ENCODE data around the gene TTLL11. TPM values are rescaled to one million over a fixed set of nuclear protein-coding genes. Genes with fewer than 3 reads are reported as not detected.
"Not testable (repeated sequence)": the region's sequence is repeated elsewhere in the genome, so short reads cannot be mapped to it uniquely, and the experiment has no call there.

Gene TTLL11
- total and polyA plus RNA-seq, 4 donors = 12.3 to 21.1 (median 19.1) TPM

GRCh38 chr9:122119721-122120120 lies 26.6 kb upstream of the TTLL11 start:
- H3K4me3 ChIP-seq (ENCODE audit: low read depth, low read length) = no peak overlapping the region
- no peaks in the 10 kb centered on the region for H3K36me3 ChIP-seq (ENCODE audit: control insufficient read depth, insufficient read depth, low read length)
- peaks cover 2% of the 10 kb centered on the region for H3K27me3 ChIP-seq (ENCODE audit: control insufficient read depth, insufficient read depth, low read length)
- 92% methylated on average over 4 of the region's 5 CpGs for WGBS (ENCODE audit: insufficient coverage)
- no peak for DNase-seq (ENCODE audit: low read depth in 4 of 6, low spot score in 6 of 6)
- no peaks in the 10 kb centered on the region for H3K4me1 ChIP-seq (ENCODE audit: control insufficient read depth, insufficient read depth, low read length)
- H3K9me3 ChIP-seq (ENCODE audit: control insufficient read depth, insufficient read depth, low read length) = no peaks in the 10 kb centered on the region
- no peak overlapping the region for H3K27ac ChIP-seq (ENCODE audit: low read depth, low read length)

- 92% methylated on average over 8 of the region's 13 CpGs for WGBS (ENCODE audit: insufficient coverage)
- no peak overlapping the region for H3K27ac ChIP-seq (ENCODE audit: low read depth, low read length)
- H3K27me3 ChIP-seq (ENCODE audit: control insufficient read depth, insufficient read depth, low read length) = peaks cover 2% of the 10 kb centered on the region
Observed at GRCh38 chr9:122119166-122119521, 26.0 kb upstream of the TTLL11 start.

GRCh38 chr9:122118343-122119165 lies 25.4 kb upstream of the TTLL11 start:
- 60% methylated on average over 1 of the region's 5 CpGs for WGBS (ENCODE audit: insufficient coverage)
- Histone ChIP-seq H3K4me1 (ENCODE audit: control insufficient read depth, insufficient read depth, low read length) (peaks cover 2% of the 10 kb centered on the region), H3K27me3 (ENCODE audit: control insufficient read depth, insufficient read depth, low read length) (peaks cover 2% of the 10 kb centered on the region), H3K36me3 (ENCODE audit: control insufficient read depth, insufficient read depth, low read length) (no peaks in the 10 kb centered on the region), H3K9me3 (ENCODE audit: control insufficient read depth, insufficient read depth, low read length) (no peaks in the 10 kb centered on the region), H3K27ac (ENCODE audit: low read depth, low read length) (no peak overlapping the region), H3K4me3 (ENCODE audit: low read depth, low read length) (no peak overlapping the region)
- no peak for DNase-seq (ENCODE audit: low read depth in 4 of 6, low spot score in 6 of 6)

More at GRCh38 chr9:122119166-122119521, 26.0 kb upstream of the TTLL11 start:
- H3K4me3 ChIP-seq (ENCODE audit: low read depth, low read length) = no peak overlapping the region
- no peaks in the 10 kb centered on the region for H3K9me3 ChIP-seq (ENCODE audit: control insufficient read depth, insufficient read depth, low read length)
- no peaks in the 10 kb centered on the region for H3K4me1 ChIP-seq (ENCODE audit: control insufficient read depth, insufficient read depth, low read length)
- no peak for DNase-seq (ENCODE audit: low read depth in 4 of 6, low spot score in 6 of 6)
- no peaks in the 10 kb centered on the region for H3K36me3 ChIP-seq (ENCODE audit: control insufficient read depth, insufficient read depth, low read length)

DNA sequence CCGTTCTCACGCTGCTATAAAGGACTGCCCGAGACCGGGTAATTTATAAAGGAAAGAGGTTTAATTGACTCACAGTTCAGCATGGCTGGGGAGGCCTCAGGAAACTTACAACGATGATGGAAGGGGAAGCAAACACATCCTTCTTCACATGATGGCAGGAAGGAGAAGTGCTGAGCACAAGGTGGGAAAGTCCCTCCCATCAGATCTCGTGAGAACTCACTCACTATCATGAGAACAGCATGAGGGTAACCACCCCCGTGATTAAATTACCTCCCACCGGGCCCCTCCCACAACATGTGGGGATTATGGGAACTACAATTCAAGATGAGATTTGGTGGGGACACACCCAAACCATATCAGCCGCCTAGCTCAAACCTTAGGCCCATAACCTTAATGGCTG lies 24.1 kb upstream of the TTLL11 start:
- H3K36me3 ChIP-seq (ENCODE audit: control insufficient read depth, insufficient read depth, low read length); DNase-seq (ENCODE audit: low read depth in 4 of 6, low spot score in 6 of 6); H3K9me3 ChIP-seq (ENCODE audit: control insufficient read depth, insufficient read depth, low read length); H3K27ac ChIP-seq (ENCODE audit: low read depth, low read length); H3K27me3 ChIP-seq (ENCODE audit: control insufficient read depth, insufficient read depth, low read length); H3K4me3 ChIP-seq (ENCODE audit: low read depth, low read length); H3K4me1 ChIP-seq (ENCODE audit: control insufficient read depth, insufficient read depth, low read length): not testable (repeated sequence)
- 73% methylated on average over 3 of the region's 9 CpGs for WGBS (ENCODE audit: insufficient coverage)

DNA sequence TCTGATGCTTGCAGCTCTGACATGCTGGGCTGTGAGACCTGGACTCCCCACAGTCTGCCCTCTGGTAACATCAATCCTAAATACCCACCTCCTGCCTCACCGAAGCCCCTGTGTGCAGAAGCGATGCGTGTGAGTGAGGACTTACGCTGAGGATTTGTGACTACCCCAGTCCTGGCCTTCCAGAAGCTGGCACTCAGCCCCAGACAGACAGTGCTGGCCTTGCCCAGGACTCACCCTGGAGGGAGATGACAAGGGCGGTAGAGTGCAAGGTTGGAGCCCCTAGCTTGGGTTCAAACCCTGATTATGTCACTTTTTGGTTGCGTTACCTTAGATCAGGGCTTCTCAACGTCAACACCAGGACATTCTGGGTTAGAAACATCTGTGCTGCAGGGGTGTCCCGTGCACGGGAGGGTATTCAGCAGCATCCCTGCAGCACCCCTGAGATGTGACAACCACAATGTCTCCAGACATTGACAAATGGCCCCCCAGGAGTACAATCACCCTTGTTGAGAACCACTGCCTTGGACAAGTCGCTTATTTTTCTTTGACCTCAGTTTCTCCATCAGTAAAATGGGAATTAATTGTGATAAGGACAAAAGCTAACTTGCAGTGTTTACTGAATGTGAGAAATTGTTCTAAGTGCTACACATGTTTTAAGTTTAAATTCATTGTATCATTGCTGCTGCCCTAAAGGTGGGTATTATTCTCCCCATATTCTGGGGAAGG lies 23.5 kb upstream of the TTLL11 start:
- Histone ChIP-seq H3K36me3 (ENCODE audit: control insufficient read depth, insufficient read depth, low read length) (no peaks in the 10 kb centered on the region), H3K9me3 (ENCODE audit: control insufficient read depth, insufficient read depth, low read length) (no peaks in the 10 kb centered on the region), H3K27ac (ENCODE audit: low read depth, low read length) (no peak overlapping the region), H3K4me3 (ENCODE audit: low read depth, low read length) (no peak overlapping the region), H3K27me3 (ENCODE audit: control insufficient read depth, insufficient read depth, low read length) (no peaks in the 10 kb centered on the region), H3K4me1 (ENCODE audit: control insufficient read depth, insufficient read depth, low read length) (peaks cover 4% of the 10 kb centered on the region)
- no peak for DNase-seq (ENCODE audit: low read depth in 4 of 6, low spot score in 6 of 6)
- WGBS (ENCODE audit: insufficient coverage) = 72% methylated on average over 8 of the region's 10 CpGs

- H3K27ac ChIP-seq (ENCODE audit: low read depth, low read length) = no peak overlapping the region
- H3K4me1 ChIP-seq (ENCODE audit: control insufficient read depth, insufficient read depth, low read length) = peaks cover 4% of the 10 kb centered on the region
- no peak overlapping the region for H3K4me3 ChIP-seq (ENCODE audit: low read depth, low read length)
- no peaks in the 10 kb centered on the region for H3K36me3 ChIP-seq (ENCODE audit: control insufficient read depth, insufficient read depth, low read length)
- no peaks in the 10 kb centered on the region for H3K27me3 ChIP-seq (ENCODE audit: control insufficient read depth, insufficient read depth, low read length)
- H3K9me3 ChIP-seq (ENCODE audit: control insufficient read depth, insufficient read depth, low read length) = no peaks in the 10 kb centered on the region
- 40% methylated on average over 3 of the region's 4 CpGs for WGBS (ENCODE audit: insufficient coverage)
- DNase-seq (ENCODE audit: low read depth in 4 of 6, low spot score in 6 of 6) = no peak
Observed at GRCh38 chr9:122116040-122116439, 22.9 kb upstream of the TTLL11 start.

DNA sequence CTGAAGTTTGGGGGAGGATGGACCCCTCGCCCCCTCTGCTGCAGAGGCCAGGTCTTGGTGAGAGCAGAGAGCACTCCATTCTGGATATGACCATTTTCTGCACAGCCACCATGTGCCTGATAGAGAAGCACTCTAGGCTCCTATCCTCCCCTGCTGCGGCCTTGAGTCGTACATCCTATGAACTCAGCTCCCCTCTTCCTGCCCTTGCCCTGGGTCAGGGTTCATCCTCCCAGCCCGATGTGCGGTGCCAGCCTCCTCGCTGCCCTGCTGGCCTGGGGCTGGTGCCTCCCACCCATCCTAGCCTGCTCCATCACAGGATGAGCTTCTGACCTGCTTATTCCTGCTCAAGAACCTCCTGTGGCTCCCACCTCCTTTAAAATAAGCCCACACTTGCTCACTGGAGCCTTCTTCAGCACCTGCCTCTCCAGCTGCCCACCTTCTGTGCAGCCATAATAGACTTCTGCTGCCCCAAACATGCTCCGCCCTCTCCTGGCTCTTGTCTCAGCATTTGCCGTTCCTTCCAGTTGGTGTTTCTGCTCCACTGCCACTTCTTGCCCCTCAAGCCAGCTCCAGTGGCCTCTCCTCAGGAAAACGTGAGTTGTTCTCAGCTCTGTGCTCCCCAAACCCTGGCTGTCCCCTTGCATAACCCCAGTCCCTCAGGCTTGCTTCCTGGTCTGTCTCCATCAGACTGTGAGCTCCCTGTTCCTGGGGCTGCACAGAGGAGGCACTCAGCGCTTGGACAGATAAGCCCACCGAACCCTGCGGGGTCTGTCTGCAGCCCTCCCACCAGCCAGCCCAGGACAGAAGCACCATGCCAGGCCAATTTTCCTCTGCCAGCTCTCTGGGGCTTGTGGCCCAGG lies 22.3 kb upstream of the TTLL11 start:
- 74% methylated on average over 12 of the region's 12 CpGs for WGBS (ENCODE audit: insufficient coverage)
- H3K9me3 ChIP-seq (ENCODE audit: control insufficient read depth, insufficient read depth, low read length) = no peaks in the 10 kb centered on the region
- peaks cover 4% of the 10 kb centered on the region for H3K4me1 ChIP-seq (ENCODE audit: control insufficient read depth, insufficient read depth, low read length)
- no peaks in the 10 kb centered on the region for H3K27me3 ChIP-seq (ENCODE audit: control insufficient read depth, insufficient read depth, low read length)
- H3K27ac ChIP-seq (ENCODE audit: low read depth, low read length) = no peak overlapping the region
- H3K4me3 ChIP-seq (ENCODE audit: low read depth, low read length) = no peak overlapping the region
- DNase-seq (ENCODE audit: low read depth in 4 of 6, low spot score in 6 of 6) = no peak
- H3K36me3 ChIP-seq (ENCODE audit: control insufficient read depth, insufficient read depth, low read length) = no peaks in the 10 kb centered on the region

- Histone ChIP-seq H3K36me3 (ENCODE audit: control insufficient read depth, insufficient read depth, low read length) (no peaks in the 10 kb centered on the region), H3K4me1 (ENCODE audit: control insufficient read depth, insufficient read depth, low read length) (peaks cover 4% of the 10 kb centered on the region), H3K9me3 (ENCODE audit: control insufficient read depth, insufficient read depth, low read length) (no peaks in the 10 kb centered on the region), H3K27me3 (ENCODE audit: control insufficient read depth, insufficient read depth, low read length) (no peaks in the 10 kb centered on the region), H3K4me3 (ENCODE audit: low read depth, low read length) (no peak overlapping the region), H3K27ac (ENCODE audit: low read depth, low read length) (no peak overlapping the region)
- WGBS (ENCODE audit: insufficient coverage) = no CpG with 5 or more reads among the region's 5 CpGs
- peak in 1 of 6 donors; percentile 42 for DNase-seq (ENCODE audit: low read depth in 4 of 6, low spot score in 6 of 6)
Observed at GRCh38 chr9:122113574-122113973, 20.5 kb upstream of the TTLL11 start.

DNA sequence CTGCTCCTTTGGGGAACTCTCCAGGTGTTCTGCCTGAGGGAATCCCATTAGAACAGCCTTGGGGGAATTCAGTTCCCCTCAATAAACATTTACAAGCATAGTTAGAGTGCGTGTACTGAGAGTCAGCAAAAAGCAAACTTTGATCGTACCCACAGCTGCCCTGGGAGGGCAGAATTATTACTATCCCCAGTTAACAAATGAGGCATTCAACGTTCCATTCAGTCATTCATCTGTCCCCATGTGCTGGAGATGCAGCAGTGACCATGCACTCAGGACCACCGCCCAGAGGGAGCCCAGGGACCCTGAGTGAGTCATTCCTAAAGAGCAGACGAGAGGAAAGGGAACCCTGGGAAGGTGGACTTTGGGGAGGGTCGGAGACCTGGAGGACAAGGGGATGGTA lies 19.1 kb upstream of the TTLL11 start:
- H3K4me1 ChIP-seq (ENCODE audit: control insufficient read depth, insufficient read depth, low read length) = peaks cover 8% of the 10 kb centered on the region
- no peaks in the 10 kb centered on the region for H3K9me3 ChIP-seq (ENCODE audit: control insufficient read depth, insufficient read depth, low read length)
- no peaks in the 10 kb centered on the region for H3K36me3 ChIP-seq (ENCODE audit: control insufficient read depth, insufficient read depth, low read length)
- no peak overlapping the region for H3K27ac ChIP-seq (ENCODE audit: low read depth, low read length)
- no peak for DNase-seq (ENCODE audit: low read depth in 4 of 6, low spot score in 6 of 6)
- H3K4me3 ChIP-seq (ENCODE audit: low read depth, low read length) = no peak overlapping the region
- 79% methylated on average over 5 of the region's 6 CpGs for WGBS (ENCODE audit: insufficient coverage)
- no peaks in the 10 kb centered on the region for H3K27me3 ChIP-seq (ENCODE audit: control insufficient read depth, insufficient read depth, low read length)

Measured in spinal cord (tissue), 10 donors.